Astrocyte (in vitro differentiated cells and primary cell): ENCODE results near the gene CPLX3. TPM values are rescaled to one million over a fixed set of nuclear protein-coding genes. Genes with fewer than 3 reads are reported as not detected.

Experiments
- DNase-seq: peaks from one replicate; pipeline ENCODE4 v3.0.0-alpha.2; 2010; ENCODE audit warnings: low read depth
- FAIRE-seq: peaks from 2 replicates; lab custom pipeline; 2011; peaks lifted over from hg19 to GRCh38; lab: Jason Lieb, UNC
- H2AFZ ChIP-seq: 2 replicates; pipeline ENCODE4 v1.6.0; 2012; ENCODE audit warnings: low read depth, low read length, inconsistent platforms
- H3K27ac ChIP-seq: 2 replicates; pipeline ENCODE4 v1.5.1; 2011; ENCODE audit warnings: low read depth, low read length, inconsistent platforms
- H3K27me3 ChIP-seq: 2 replicates; pipeline ENCODE4 v1.6.0; 2011; ENCODE audit warnings: low read length, inconsistent platforms; ENCODE audit not compliant: insufficient read depth
- H3K36me3 ChIP-seq: 2 replicates; pipeline ENCODE4 v1.5.1; 2011; ENCODE audit warnings: low read length, inconsistent platforms; ENCODE audit not compliant: insufficient read depth
- H3K4me1 ChIP-seq: 2 replicates; pipeline ENCODE4 v1.5.1; 2011; ENCODE audit warnings: low read length, inconsistent platforms; ENCODE audit not compliant: insufficient read depth
- H3K4me2 ChIP-seq: 2 replicates; pipeline ENCODE4 v1.6.0; 2012; ENCODE audit warnings: low read length, inconsistent platforms
- H3K4me3 ChIP-seq: 2 replicates; pipeline ENCODE4 v1.5.1; 2011; ENCODE audit warnings: low read depth, mild to moderate bottlenecking, low read length, inconsistent platforms; ENCODE audit not compliant: insufficient read depth
- H3K79me2 ChIP-seq: 2 replicates; pipeline ENCODE4 v1.6.0; 2012; ENCODE audit warnings: mild to moderate bottlenecking, low read length, inconsistent platforms; ENCODE audit not compliant: insufficient read depth
- H3K9ac ChIP-seq: 2 replicates; pipeline ENCODE4 v1.6.0; 2012; ENCODE audit warnings: mild to moderate bottlenecking, low read length, inconsistent platforms
- H3K9me3 ChIP-seq: 2 replicates; pipeline ENCODE4 v1.5.1; 2012; ENCODE audit warnings: low read depth, mild to moderate bottlenecking, low read length, inconsistent platforms; ENCODE audit not compliant: insufficient read depth
- H4K20me1 ChIP-seq: 2 replicates; pipeline ENCODE4 v1.6.0; 2012; ENCODE audit warnings: low read length, inconsistent platforms; ENCODE audit not compliant: insufficient read depth
- H3K27ac Mint-ChIP-seq: one replicate; pipeline ENCODE4 v1.8.0; 2021; ENCODE audit warnings: mild to moderate bottlenecking, mixed read lengths; ENCODE audit not compliant: unreplicated experiment
- H3K27me3 Mint-ChIP-seq: one replicate; pipeline ENCODE4 v1.8.0; 2021; ENCODE audit warnings: low read depth, mixed read lengths; ENCODE audit not compliant: unreplicated experiment
- H3K36me3 Mint-ChIP-seq: one replicate; pipeline ENCODE4 v1.8.0; 2021; ENCODE audit warnings: low read depth, mixed read lengths; ENCODE audit not compliant: unreplicated experiment
- H3K4me1 Mint-ChIP-seq: one replicate; pipeline ENCODE4 v1.8.0; 2021; ENCODE audit warnings: low read depth, mixed read lengths; ENCODE audit not compliant: unreplicated experiment
- H3K4me3 Mint-ChIP-seq: one replicate; pipeline ENCODE4 v1.8.0; 2021; ENCODE audit warnings: mild to moderate bottlenecking, moderate library complexity, mixed read lengths; ENCODE audit not compliant: unreplicated experiment
- H3K9me3 Mint-ChIP-seq: one replicate; pipeline ENCODE4 v1.8.0; 2021; ENCODE audit warnings: mild to moderate bottlenecking, mixed read lengths; ENCODE audit not compliant: unreplicated experiment
- EZH2 ChIP-seq: IDR thresholded peaks from 2 replicates; pipeline ENCODE4 v1.6.1; 2012; ENCODE audit warnings: mild to moderate bottlenecking, low read length, inconsistent platforms; ENCODE audit not compliant: insufficient read depth
- total RNA-seq: library from RNA; stranded (reverse); gene quantifications from 2 replicates; pipeline ENCODE4 v1.2.1, GENCODE V29; 2021
- TF ChIP-seq, protein P1 (sequence below): IDR thresholded peaks from 2 replicates; pipeline ENCODE4 v1.5.1; 2011; ENCODE audit warnings: low read depth, mild to moderate bottlenecking, inconsistent platforms, low read length, moderate library complexity; ENCODE audit not compliant: insufficient read depth

Gene CPLX3
- total RNA-seq, 1 donor from 2014 or later, result not detected

DNA sequence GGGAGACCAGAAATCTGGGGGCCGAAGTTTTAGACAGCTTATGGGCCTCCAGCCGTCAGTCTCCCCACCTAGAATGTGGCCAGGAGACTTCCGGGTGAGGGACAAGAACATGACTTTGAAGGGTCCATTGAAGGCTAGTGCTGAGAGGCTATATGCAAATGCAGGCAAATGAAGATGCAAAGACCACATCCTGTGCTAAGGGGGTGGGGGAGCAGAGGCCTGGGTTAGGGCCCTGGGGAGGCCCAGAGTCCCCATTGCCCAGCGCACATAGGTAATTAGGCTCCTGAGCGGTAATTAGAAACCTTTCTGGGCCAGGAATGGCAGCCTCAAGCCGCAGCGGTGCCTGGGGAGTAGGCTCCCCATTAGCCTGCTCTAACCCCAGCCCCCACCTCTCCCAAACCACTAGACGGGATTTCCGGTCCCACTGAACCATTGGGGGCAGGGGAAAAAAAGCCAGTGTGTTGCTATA, 37.7 kb upstream of the CPLX3 start:
- Mint-ChIP-seq H3K4me3 (peak overlapping the region; percentile 45), H3K27me3 (no peaks in the 10 kb centered on the region), H3K36me3 (peaks cover 3% of the 10 kb centered on the region), H3K27ac (peak overlapping the region; percentile 58), H3K4me1 (peaks cover 39% of the 10 kb centered on the region), H3K9me3 (no peaks in the 10 kb centered on the region)
- no peaks in the 10 kb centered on the region for H3K9me3 ChIP-seq
- peaks cover 95% of the 10 kb centered on the region for H3K79me2 ChIP-seq
- DNase-seq, result no peak
- peaks cover 95% of the 10 kb centered on the region for H4K20me1 ChIP-seq
- H3K27me3 ChIP-seq, result no peaks in the 10 kb centered on the region
- no peak overlapping the region for H2AFZ ChIP-seq
- H3K9ac ChIP-seq, result no peak overlapping the region
- H3K27ac ChIP-seq, result no peak overlapping the region
- no peak for TF ChIP-seq EZH2
- TF ChIP-seq, protein P1, sequence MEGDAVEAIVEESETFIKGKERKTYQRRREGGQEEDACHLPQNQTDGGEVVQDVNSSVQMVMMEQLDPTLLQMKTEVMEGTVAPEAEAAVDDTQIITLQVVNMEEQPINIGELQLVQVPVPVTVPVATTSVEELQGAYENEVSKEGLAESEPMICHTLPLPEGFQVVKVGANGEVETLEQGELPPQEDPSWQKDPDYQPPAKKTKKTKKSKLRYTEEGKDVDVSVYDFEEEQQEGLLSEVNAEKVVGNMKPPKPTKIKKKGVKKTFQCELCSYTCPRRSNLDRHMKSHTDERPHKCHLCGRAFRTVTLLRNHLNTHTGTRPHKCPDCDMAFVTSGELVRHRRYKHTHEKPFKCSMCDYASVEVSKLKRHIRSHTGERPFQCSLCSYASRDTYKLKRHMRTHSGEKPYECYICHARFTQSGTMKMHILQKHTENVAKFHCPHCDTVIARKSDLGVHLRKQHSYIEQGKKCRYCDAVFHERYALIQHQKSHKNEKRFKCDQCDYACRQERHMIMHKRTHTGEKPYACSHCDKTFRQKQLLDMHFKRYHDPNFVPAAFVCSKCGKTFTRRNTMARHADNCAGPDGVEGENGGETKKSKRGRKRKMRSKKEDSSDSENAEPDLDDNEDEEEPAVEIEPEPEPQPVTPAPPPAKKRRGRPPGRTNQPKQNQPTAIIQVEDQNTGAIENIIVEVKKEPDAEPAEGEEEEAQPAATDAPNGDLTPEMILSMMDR, result no peak
- no peak for FAIRE-seq
- peak overlapping the region; percentile 69 for H3K4me2 ChIP-seq
- peaks cover 73% of the 10 kb centered on the region for H3K4me1 ChIP-seq
- no peak overlapping the region for H3K4me3 ChIP-seq
- no peaks in the 10 kb centered on the region for H3K36me3 ChIP-seq

- Mint-ChIP-seq H3K27me3 (no peaks in the 10 kb centered on the region), H3K4me1 (peaks cover 37% of the 10 kb centered on the region), H3K9me3 (no peaks in the 10 kb centered on the region), H3K4me3 (no peak overlapping the region), H3K36me3 (peaks cover 3% of the 10 kb centered on the region), H3K27ac (peak overlapping the region; percentile 26)
- peak overlapping the region; percentile 71 for H3K4me2 ChIP-seq
- H2AFZ ChIP-seq, result no peak overlapping the region
- H3K27ac ChIP-seq, result no peak overlapping the region
- peaks cover 69% of the 10 kb centered on the region for H3K4me1 ChIP-seq
- FAIRE-seq (no peak), DNase-seq (no peak)
- no peaks in the 10 kb centered on the region for H3K27me3 ChIP-seq
- TF ChIP-seq, protein P1, result no peak
- TF ChIP-seq EZH2, result no peak
- H3K36me3 ChIP-seq, result no peaks in the 10 kb centered on the region
- H4K20me1 ChIP-seq, result peaks cover 94% of the 10 kb centered on the region
- H3K4me3 ChIP-seq, result no peak overlapping the region
- H3K79me2 ChIP-seq, result peaks cover 94% of the 10 kb centered on the region
- no peaks in the 10 kb centered on the region for H3K9me3 ChIP-seq
- H3K9ac ChIP-seq, result no peak overlapping the region
Observed at GRCh38 chr15:74789171-74789631, 37.2 kb upstream of the CPLX3 start.

- FAIRE-seq (no peak), DNase-seq (no peak)
- peak overlapping the region; percentile 76 for H3K9ac ChIP-seq
- peaks cover 94% of the 10 kb centered on the region for H3K79me2 ChIP-seq
- H3K9me3 Mint-ChIP-seq, result no peaks in the 10 kb centered on the region
- H3K4me2 ChIP-seq, result peak overlapping the region; percentile 71
- H3K36me3 ChIP-seq, result no peaks in the 10 kb centered on the region
- H3K9me3 ChIP-seq, result no peaks in the 10 kb centered on the region
- H3K36me3 Mint-ChIP-seq, result peaks cover 3% of the 10 kb centered on the region
- H3K4me1 Mint-ChIP-seq, result peaks cover 39% of the 10 kb centered on the region
- TF ChIP-seq EZH2, result no peak
- TF ChIP-seq, protein P1, result no peak
- no peak overlapping the region for H3K4me3 Mint-ChIP-seq
- H3K27me3 ChIP-seq, result no peaks in the 10 kb centered on the region
- H2AFZ ChIP-seq, result no peak overlapping the region
- peaks cover 69% of the 10 kb centered on the region for H3K4me1 ChIP-seq
- H3K4me3 ChIP-seq, result no peak overlapping the region
- no peaks in the 10 kb centered on the region for H3K27me3 Mint-ChIP-seq
- H4K20me1 ChIP-seq, result peaks cover 94% of the 10 kb centered on the region
- peak overlapping the region; percentile 85 for H3K27ac ChIP-seq
- peak overlapping the region; percentile 26 for H3K27ac Mint-ChIP-seq
Observed at GRCh38 chr15:74789741-74790079, 36.7 kb upstream of the CPLX3 start.
